H1 (cell line): ENCODE results near the gene AGBL4. TPM values are rescaled to one million over a fixed set of nuclear protein-coding genes. Genes with fewer than 3 reads are reported as not detected.

Source experiments
- CTCF ChIA-PET: fragments of 300-600 bp; sonication (Branson Sonifier 250); formaldehyde crosslinking; loops from one replicate; lab custom pipeline; 2021; ENCODE audit not compliant: partially characterized antibody; lab: Charles Lee
- POLR2A ChIA-PET: fragments of 300-600 bp; sonication (Branson Sonifier 250); formaldehyde crosslinking; loops from one replicate; lab custom pipeline; 2021; ENCODE audit warnings: inconsistent platforms; ENCODE audit not compliant: partially characterized antibody; lab: Charles Lee
- DNase-seq, 2 experiments: peaks; one replicate each; pipeline versions ENCODE4 v3.0.0 to v3.0.0-alpha.2; 2010 to 2022; ENCODE audit warnings: low spot score in 2 of 2, low read depth in 1 of 2, mixed read lengths in 1 of 2
- FAIRE-seq: peaks from 2 replicates; lab custom pipeline; 2011; peaks lifted over from hg19 to GRCh38; lab: Jason Lieb, UNC
- H2AFZ ChIP-seq: 2 replicates; pipeline ENCODE4 v1.8.1; 2012; ENCODE audit warnings: low read length, inconsistent platforms
- H2AK5ac ChIP-seq: 2 replicates; pipeline ENCODE4 v1.6.1; 2013; ENCODE audit warnings: low read depth, low read length
- H2BK120ac ChIP-seq: replicated peaks from 2 replicates; pipeline ENCODE3; 2013; ENCODE audit warnings: low read depth, low read length, inconsistent platforms
- H2BK12ac ChIP-seq: 2 replicates; pipeline ENCODE4 v1.6.1; 2013; ENCODE audit warnings: low read depth, low read length
- H2BK15ac ChIP-seq: 2 replicates; pipeline ENCODE4 v1.6.1; 2013; ENCODE audit warnings: low read length
- H2BK20ac ChIP-seq: 2 replicates; pipeline ENCODE4 v1.6.1; 2013; ENCODE audit warnings: low read length
- H2BK5ac ChIP-seq: 2 replicates; pipeline ENCODE4 v1.6.1; 2013; ENCODE audit warnings: low read depth, low read length
- H3K14ac ChIP-seq: 2 replicates; pipeline ENCODE4 v1.6.1; 2013; ENCODE audit warnings: inconsistent platforms; ENCODE audit not compliant: insufficient read length
- H3K18ac ChIP-seq: 2 replicates; pipeline ENCODE4 v1.6.1; 2013; ENCODE audit warnings: low read length; ENCODE audit errors: extremely low read depth
- H3K23ac ChIP-seq: 2 replicates; pipeline ENCODE4 v1.6.1; 2013; ENCODE audit warnings: inconsistent platforms; ENCODE audit not compliant: insufficient read length
- H3K23me2 ChIP-seq: 2 replicates; pipeline ENCODE4 v1.6.1; 2013; ENCODE audit warnings: low read depth, low read length
- H3K27ac ChIP-seq: 2 replicates; pipeline ENCODE4 v1.6.1; 2011; ENCODE audit warnings: low read depth, low read length, inconsistent platforms
- H3K27me3 ChIP-seq, 4 experiments: replicated peaks in 1 of 4; 1 replicate in 1 of 4; 2 replicates in 3 of 4; pipeline versions ENCODE4 v1.6.1 to v1.8.1; 2011 to 2013; ENCODE audit warnings: low read length in 3 of 4, mild to moderate bottlenecking in 3 of 4, inconsistent platforms in 2 of 4, mixed read lengths in 2 of 4, moderate library complexity in 1 of 4; ENCODE audit not compliant: control insufficient read depth in 3 of 4, insufficient read depth in 3 of 4; ENCODE audit errors: extremely low read depth in 1 of 4
- H3K36me3 ChIP-seq, 4 experiments: 2 replicates each; pipeline versions ENCODE4 v1.6.1 to v1.8.1; 2011 to 2013; ENCODE audit warnings: mild to moderate bottlenecking in 4 of 4, low read length in 3 of 4, moderate library complexity in 2 of 4, control low read depth in 1 of 4, inconsistent platforms in 1 of 4; ENCODE audit not compliant: insufficient read depth in 4 of 4, control insufficient read depth in 2 of 4
- H3K4ac ChIP-seq: replicated peaks from 2 replicates; pipeline ENCODE3; 2013; ENCODE audit warnings: low read length, low read depth, mixed read lengths, inconsistent platforms; ENCODE audit not compliant: insufficient read length
- H3K4me1 ChIP-seq, 4 experiments: replicated peaks in 1 of 4; 1 replicate in 1 of 4; 2 replicates in 3 of 4; pipeline versions ENCODE4 v1.6.1 to v1.8.1; 2011 to 2013; ENCODE audit warnings: low read length in 3 of 4, inconsistent platforms in 2 of 4, mixed read lengths in 1 of 4; ENCODE audit not compliant: insufficient read depth in 4 of 4, control insufficient read depth in 3 of 4
- H3K4me2 ChIP-seq, 2 experiments: 2 replicates each; pipeline versions ENCODE4 v1.6.1 to v1.8.1; 2011 to 2013; ENCODE audit warnings: low read depth in 2 of 2, low read length in 2 of 2, control low read depth in 1 of 2, inconsistent platforms in 1 of 2, mild to moderate bottlenecking in 1 of 2; ENCODE audit not compliant: insufficient read depth in 1 of 2
- H3K4me3 ChIP-seq, 4 experiments: fragments of 200-600, 300-600 bp in 1 of 4; sonication (generic), shearing (Covaris generic), sonication (Bioruptor Twin) in 1 of 4; 2 replicates each; pipeline versions ENCODE4 v1.5.1 to v1.8.1; 2011 to 2016; ENCODE audit warnings: low read length in 4 of 4, low read depth in 3 of 4, control low read depth in 2 of 4, inconsistent platforms in 2 of 4, mild to moderate bottlenecking in 2 of 4, mixed read lengths in 1 of 4, moderate library complexity in 1 of 4; ENCODE audit not compliant: insufficient read depth in 2 of 4; ENCODE audit errors: extremely low read depth in 1 of 4
- H3K56ac ChIP-seq: replicated peaks from 2 replicates; pipeline ENCODE3; 2013; ENCODE audit warnings: low read depth, mild to moderate bottlenecking, mixed read lengths, low read length, inconsistent platforms; ENCODE audit not compliant: insufficient read length
- H3K79me1 ChIP-seq: 2 replicates; pipeline ENCODE4 v1.6.1; 2013; ENCODE audit warnings: low read depth, low read length, control low read depth
- H3K79me2 ChIP-seq, 2 experiments: 2 replicates each; pipeline versions ENCODE4 v1.6.1 to v1.8.1; 2012 to 2013; ENCODE audit warnings: low read length in 2 of 2, mild to moderate bottlenecking in 2 of 2, inconsistent platforms in 1 of 2; ENCODE audit not compliant: insufficient read depth in 2 of 2, control insufficient read depth in 1 of 2
- H3K9ac ChIP-seq, 4 experiments: replicated peaks in 1 of 4; 1 replicate in 1 of 4; 2 replicates in 3 of 4; pipeline versions ENCODE4 v1.6.1 to v1.8.1; 2011 to 2013; ENCODE audit warnings: low read depth in 3 of 4, low read length in 3 of 4, control low read depth in 2 of 4, mild to moderate bottlenecking in 2 of 4, moderate library complexity in 2 of 4, inconsistent platforms in 1 of 4; ENCODE audit errors: extremely low read depth in 1 of 4
- H3K9me3 ChIP-seq, 2 experiments: 2 replicates each; pipeline versions ENCODE4 v1.6.1 to v1.8.1; 2012 to 2013; ENCODE audit warnings: mild to moderate bottlenecking in 2 of 2, moderate library complexity in 2 of 2, control low read depth in 1 of 2, inconsistent platforms in 1 of 2, low read depth in 1 of 2, low read length in 1 of 2, mixed read lengths in 1 of 2; ENCODE audit not compliant: insufficient read depth in 2 of 2
- H4K20me1 ChIP-seq, 2 experiments: replicated peaks in 1 of 2; 2 replicates each; pipeline versions ENCODE3 to v1.8.1; 2011 to 2013; ENCODE audit warnings: inconsistent platforms in 2 of 2, low read length in 2 of 2, mild to moderate bottlenecking in 1 of 2; ENCODE audit not compliant: insufficient read depth in 2 of 2, control insufficient read depth in 1 of 2
- H4K5ac ChIP-seq: 2 replicates; pipeline ENCODE4 v1.6.1; 2013; ENCODE audit warnings: low read length, low read depth, mixed read lengths, inconsistent platforms; ENCODE audit not compliant: insufficient read length
- H4K8ac ChIP-seq: 2 replicates; pipeline ENCODE4 v1.8.0; 2013; ENCODE audit warnings: mild to moderate bottlenecking, moderate library complexity, low read length, inconsistent platforms; ENCODE audit not compliant: insufficient read depth; ENCODE audit errors: extremely low read depth
- H4K91ac ChIP-seq: replicated peaks from 2 replicates; pipeline ENCODE3; 2013; ENCODE audit warnings: low read length, mixed read lengths, inconsistent platforms; ENCODE audit not compliant: insufficient read length
- ASH2L ChIP-seq: fragments of 200-600, 300-600 bp; sonication (generic); IDR thresholded peaks from one replicate; pipeline ENCODE4 v1.7.1; 2017; ENCODE audit warnings: low read length
- CBX5 ChIP-seq: fragments of 300-800, 300-1000 bp; sonication (generic); IDR thresholded peaks from 2 replicates; pipeline ENCODE4 v1.7.1; 2016; ENCODE audit warnings: antibody characterized with exemption, low read length, low read depth
- CEBPB ChIP-seq: IDR thresholded peaks from 2 replicates; pipeline ENCODE4 v1.6.1; 2012; ENCODE audit warnings: low read depth, low read length
- CTCF ChIP-seq, 3 experiments: IDR thresholded peaks; 1 replicate in 2 of 3; 2 replicates in 1 of 3; pipeline versions ENCODE4 v1.5.1 to v1.6.1; 2011; ENCODE audit warnings: low read length in 3 of 3, mild to moderate bottlenecking in 3 of 3, inconsistent platforms in 2 of 3, low read depth in 1 of 3, moderate library complexity in 1 of 3; ENCODE audit not compliant: insufficient read depth in 1 of 3; ENCODE audit errors: control extremely low read depth in 1 of 3
- EP300 ChIP-seq, 2 experiments: IDR thresholded peaks; 1 replicate in 1 of 2; 2 replicates in 1 of 2; pipeline ENCODE4 v1.6.1; 2011 to 2012; ENCODE audit warnings: low read depth in 2 of 2, low read length in 2 of 2, mild to moderate bottlenecking in 2 of 2, borderline replicate concordance in 1 of 2, inconsistent platforms in 1 of 2, moderate library complexity in 1 of 2
- FOSL1 ChIP-seq: IDR thresholded peaks from 2 replicates; pipeline ENCODE4 v1.6.1; 2011; ENCODE audit warnings: mild to moderate bottlenecking, low read depth, low read length, moderate library complexity; ENCODE audit not compliant: insufficient read depth
- GTF2F1 ChIP-seq: IDR thresholded peaks from 2 replicates; pipeline ENCODE4 v1.6.1; 2012; ENCODE audit warnings: low read depth, low read length, improper control_type of control experiment, borderline replicate concordance
- RFX5 ChIP-seq: IDR thresholded peaks from 2 replicates; pipeline ENCODE4 v1.6.1; 2011; ENCODE audit warnings: low read depth, low read length, improper control_type of control experiment, borderline replicate concordance
- TBP ChIP-seq: IDR thresholded peaks from 2 replicates; pipeline ENCODE4 v1.6.1; 2011; ENCODE audit warnings: low read depth, low read length, improper control_type of control experiment
- USF2 ChIP-seq: IDR thresholded peaks from 2 replicates; pipeline ENCODE4 v1.6.1; 2011; ENCODE audit warnings: low read length, improper control_type of control experiment
- WGBS, 2 experiments: shearing (Covaris generic) in 1 of 2; methylation state at CpG; one replicate each; pipeline versions ENCODE4 v1.1.6 to v1.1.7; 2013 to 2015; ENCODE audit warnings: low lambda C conversion rate in 2 of 2, mixed read lengths in 2 of 2, inconsistent platforms in 1 of 2, low coverage in 1 of 2, missing lambda C conversion rate in 1 of 2; ENCODE audit not compliant: insufficient replicate concordance in 2 of 2, insufficient coverage in 1 of 2, insufficient read length in 1 of 2; ENCODE audit errors: extremely low coverage in 1 of 2, missing lambda C conversion rate in 1 of 2; 5-methylcytosine and 5-hydroxymethylcytosine counted together
- polyA plus RNA-seq, 7 experiments: library from polyadenylated mRNA; depleted of rRNA in 3 of 7; stranded (reverse) in 5 of 7; unstranded in 2 of 7; fragments of >200 nt in 5 of 7; fragments of 200-250 nt in 2 of 7; gene quantifications; 1 replicate in 5 of 7; 2 replicates in 1 of 7; 4 replicates in 1 of 7; pipeline versions ENCODE4 v1.2.1 to v1.2.3, GENCODE V29; 2011 to 2013; ENCODE audit warnings: missing spikeins in 2 of 7, mixed read lengths in 2 of 7
- total RNA-seq: library from RNA; stranded (reverse); fragmentation: NEBNext Ultra II Directional; extraction: Animal tissue kit (Norgen Biotek cat#: 25700); gene quantifications from 2 replicates; pipeline ENCODE4 v1.2.1, GENCODE V29; 2021

Gene AGBL4
- total and polyA plus RNA-seq, 2 of the 8 experiments (the other 6 are each of a cell fraction or from before 2014, with no cell fraction given) = 0.41 to 0.45 TPM

- peaks cover 58 to 82% of the 10 kb centered on the region in 2 experiments for H3K9me3 ChIP-seq
- ChIA-PET CTCF (no interaction called here), POLR2A (no interaction called here)
- no peaks in the 10 kb centered on the region for H3K4me1 ChIP-seq
- H2BK120ac ChIP-seq = no peak overlapping the region
- H2AFZ ChIP-seq = no peak overlapping the region
- H3K27me3 ChIP-seq = no peaks in the 10 kb centered on the region
- no peak overlapping the region for H3K23ac ChIP-seq
- no peak overlapping the region for H2BK20ac ChIP-seq
- TF ChIP-seq EP300 (IDR thresholded peaks at IDR 0.05; ENCODE audit: borderline replicate concordance in 1 of 2, low read depth in 2 of 2, low read length in 2 of 2) (no peak), FOSL1 (no peak), CBX5 (no peak), GTF2F1 (no peak), RFX5 (no peak), ASH2L (no peak), USF2 (no peak), CTCF (IDR thresholded peaks at IDR 0.05; ENCODE audit: control extremely low read depth in 1 of 3, insufficient read depth in 1 of 3, low read depth in 1 of 3, low read length in 3 of 3) (no peak), TBP (no peak), CEBPB (no peak)
- H2BK5ac ChIP-seq = no peak overlapping the region
- no peaks in the 10 kb centered on the region for H3K23me2 ChIP-seq
- no peak overlapping the region for H3K18ac ChIP-seq
- no peaks in the 10 kb centered on the region for H4K20me1 ChIP-seq
- no peak overlapping the region for H3K14ac ChIP-seq
- no peaks in the 10 kb centered on the region for H3K36me3 ChIP-seq
- H4K91ac ChIP-seq = no peak overlapping the region
- 93% methylated on average over 4 of the region's 4 CpGs; no CpG with 5 or more reads in 1 of the 2 experiments for WGBS, 2 experiments
- H2BK12ac ChIP-seq = no peak overlapping the region
- no peak overlapping the region for H3K9ac ChIP-seq
- H3K4ac ChIP-seq = no peak overlapping the region
- H3K4me2 ChIP-seq = no peak overlapping the region
- H4K8ac ChIP-seq = no peak overlapping the region
- H3K79me1 ChIP-seq = no peaks in the 10 kb centered on the region
- no peak overlapping the region for H2AK5ac ChIP-seq
- H2BK15ac ChIP-seq = no peak overlapping the region
- no peak for FAIRE-seq
- H3K27ac ChIP-seq = no peak overlapping the region
- H3K56ac ChIP-seq = no peak overlapping the region
- no peak overlapping the region for H4K5ac ChIP-seq
- no peak overlapping the region for H3K4me3 ChIP-seq
- H3K79me2 ChIP-seq = no peaks in the 10 kb centered on the region
- DNase-seq = no peak
These were observed 987.1 kb downstream of the AGBL4 start for GRCh38 chr1:49036700-49037099.
